ENCODE results near the gene TTLL6.

Gene TTLL6

DNA sequence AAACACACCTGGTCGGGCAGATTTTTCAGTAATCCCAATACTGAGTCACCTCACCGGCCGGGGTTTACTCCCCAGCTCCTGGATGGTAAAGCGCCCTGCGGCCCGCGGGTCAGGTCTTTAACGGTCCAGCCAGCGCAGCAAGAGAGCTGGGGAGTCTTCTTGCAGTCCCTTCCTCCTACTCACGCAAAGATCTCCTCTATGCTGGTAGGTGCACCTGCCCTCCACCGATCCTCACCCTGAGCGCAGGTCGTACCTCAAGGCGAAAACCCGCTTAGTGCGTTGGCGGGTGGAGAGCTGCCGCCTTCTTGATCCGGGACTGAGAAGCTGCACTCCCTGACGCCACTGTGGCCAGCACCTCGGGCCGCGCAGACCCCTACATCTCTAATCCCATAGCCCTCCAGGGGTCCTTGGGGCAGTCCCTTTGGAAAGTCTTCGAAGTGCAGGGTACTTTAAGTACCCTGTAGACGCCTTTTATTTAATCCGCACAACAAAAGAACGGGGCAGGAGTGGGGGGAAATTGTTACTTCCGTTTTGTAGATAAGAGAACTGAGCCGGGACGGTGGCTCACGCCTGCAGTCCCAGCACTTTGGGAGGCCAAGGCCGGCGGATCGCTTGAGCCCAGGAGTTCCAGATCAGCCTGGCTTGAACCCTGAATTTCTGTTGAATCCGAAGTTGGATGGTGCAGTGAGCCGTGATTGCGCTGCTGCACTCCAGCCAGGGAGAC is 78.1 kb downstream of the TTLL6 start:
- DNase-seq (ENCODE audit: low read depth in 2 of 2, low spot score in 1 of 2): no peak

- DNase-seq (ENCODE audit: low read depth in 2 of 2, low spot score in 1 of 2): no peak
Measured at GRCh38 chr17:48738424-48738802, 78.6 kb downstream of the TTLL6 start.

GRCh38 chr17:48737330-48738043 is 79.5 kb downstream of the TTLL6 start:
- no peak for DNase-seq (ENCODE audit: low read depth in 2 of 2, low spot score in 1 of 2)

- DNase-seq (ENCODE audit: low read depth in 2 of 2, low spot score in 1 of 2): no peak
Measured at GRCh38 chr17:48735062-48735351, 82.0 kb downstream of the TTLL6 start.

DNA sequence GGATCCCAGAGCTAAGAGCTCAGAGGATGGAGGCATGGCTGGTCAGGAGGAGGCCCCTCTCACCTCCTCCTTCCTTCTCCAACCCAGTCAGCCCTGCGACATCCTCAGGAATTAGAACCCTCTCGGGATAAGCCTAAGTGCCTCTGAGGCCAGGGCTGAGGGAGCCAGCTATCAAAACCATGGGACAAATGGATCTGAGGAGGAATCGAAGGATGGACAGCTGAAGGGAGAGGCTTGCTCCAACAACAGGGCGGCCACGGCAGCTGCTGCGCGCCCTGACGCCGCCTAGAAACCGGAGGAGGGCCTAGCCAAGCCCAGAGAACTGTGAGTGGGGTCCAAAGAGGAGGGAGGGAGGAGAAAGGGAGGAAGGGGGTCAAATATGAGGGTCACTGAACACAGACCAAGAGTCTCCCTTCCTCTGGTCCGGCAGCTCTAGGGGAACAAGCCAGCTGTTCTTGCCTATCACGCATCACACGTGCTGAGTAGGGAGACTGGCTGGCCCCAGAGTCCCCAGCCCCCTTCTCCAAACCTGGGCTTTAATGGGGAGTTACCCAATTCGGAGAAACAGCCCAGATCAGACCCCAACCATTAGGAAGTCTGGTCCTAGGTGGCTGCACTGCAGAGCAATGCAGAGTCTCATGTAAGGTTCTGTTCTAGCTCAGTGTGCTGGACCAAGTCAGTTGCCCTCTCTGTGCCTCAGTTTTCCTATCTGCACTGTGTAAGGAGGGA is 82.5 kb downstream of the TTLL6 start:
- DNase-seq (ENCODE audit: low read depth in 2 of 2, low spot score in 1 of 2): no peak

GRCh38 chr17:48733632-48734328 is 83.2 kb downstream of the TTLL6 start:
- no peak for DNase-seq (ENCODE audit: low read depth in 2 of 2, low spot score in 1 of 2)

DNA sequence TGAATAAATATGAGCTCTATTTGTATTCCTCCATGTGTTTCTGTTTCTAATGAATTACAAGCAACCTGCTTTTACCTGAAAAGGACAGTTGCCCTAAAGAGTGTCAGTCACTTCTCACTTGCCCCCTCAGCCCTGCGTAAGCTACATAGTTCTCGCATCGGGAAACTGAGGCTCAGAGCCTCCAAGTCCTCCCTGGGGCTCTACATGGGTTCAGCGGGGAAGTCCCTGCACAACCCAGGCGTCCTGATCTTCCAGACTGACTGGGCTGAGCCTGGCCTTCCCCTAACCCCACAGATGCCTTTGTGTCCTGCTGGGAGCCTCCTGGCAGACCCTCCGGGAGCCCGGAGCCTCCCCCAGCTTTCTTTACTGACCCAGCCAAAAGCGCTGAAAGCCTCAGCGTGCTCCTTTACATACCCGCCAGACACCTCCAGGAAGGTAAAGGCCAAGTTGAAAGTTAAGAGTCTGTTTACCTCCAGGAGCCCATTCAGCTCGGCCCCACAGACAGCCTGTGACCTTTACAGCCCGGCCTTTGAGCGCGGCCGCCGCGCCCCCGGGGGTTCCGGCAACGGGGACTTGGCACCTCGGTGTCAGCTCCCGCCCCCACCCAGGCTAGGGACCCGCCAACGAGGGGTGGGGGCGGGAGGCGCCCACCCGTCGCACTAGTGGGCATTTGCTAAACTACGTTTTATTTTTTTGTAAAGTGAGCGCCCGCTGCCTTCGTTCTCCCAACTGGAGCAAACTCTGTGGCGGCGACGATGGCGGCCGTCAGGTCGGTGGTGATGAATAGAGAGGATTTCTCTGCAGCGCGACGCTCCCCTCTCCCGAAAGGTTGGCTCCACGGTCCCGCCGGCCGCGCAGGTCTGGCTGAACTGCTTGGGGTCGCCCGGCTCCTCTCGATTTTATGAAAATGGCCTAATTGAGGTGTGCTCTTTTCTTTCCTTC is 84.1 kb downstream of the TTLL6 start:
- DNase-seq (ENCODE audit: low read depth in 2 of 2, low spot score in 1 of 2): no peak

DNA sequence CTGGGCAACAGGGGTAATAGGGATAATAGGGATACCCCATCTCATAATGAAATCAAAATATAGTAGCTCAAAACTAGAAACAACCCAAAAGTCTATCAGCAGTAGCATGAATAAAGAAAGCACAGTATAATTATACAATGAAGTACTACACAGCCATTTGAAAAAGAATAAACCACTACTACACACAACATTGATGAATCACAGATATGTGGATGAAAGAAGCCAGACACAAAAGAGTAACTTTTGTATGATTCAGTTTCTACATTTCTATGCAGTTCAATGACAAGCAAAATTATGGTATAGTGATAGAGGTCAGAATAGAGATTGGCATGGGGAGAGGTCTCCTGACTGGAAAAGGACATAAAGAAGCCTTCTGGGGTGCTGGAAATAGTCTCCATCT is 85.7 kb downstream of the TTLL6 start:
- DNase-seq (ENCODE audit: low read depth in 2 of 2, low spot score in 1 of 2): no peak

DNA sequence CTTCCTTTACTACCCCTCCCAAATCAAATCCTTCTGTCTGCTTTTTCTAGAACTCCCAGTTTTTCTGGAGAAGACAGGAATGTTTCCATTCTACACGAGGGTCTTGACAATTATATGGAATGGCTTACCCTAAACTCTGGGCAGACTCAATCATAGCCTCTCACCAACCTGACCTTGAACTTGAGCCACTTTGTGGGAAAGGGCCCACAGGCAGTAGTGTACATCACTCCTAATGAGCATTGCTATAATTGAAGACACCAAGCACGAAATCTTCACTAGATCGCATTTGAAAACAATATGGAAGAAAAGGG is 86.8 kb downstream of the TTLL6 start:
- DNase-seq (ENCODE audit: low read depth in 2 of 2, low spot score in 1 of 2): no peak

DNA sequence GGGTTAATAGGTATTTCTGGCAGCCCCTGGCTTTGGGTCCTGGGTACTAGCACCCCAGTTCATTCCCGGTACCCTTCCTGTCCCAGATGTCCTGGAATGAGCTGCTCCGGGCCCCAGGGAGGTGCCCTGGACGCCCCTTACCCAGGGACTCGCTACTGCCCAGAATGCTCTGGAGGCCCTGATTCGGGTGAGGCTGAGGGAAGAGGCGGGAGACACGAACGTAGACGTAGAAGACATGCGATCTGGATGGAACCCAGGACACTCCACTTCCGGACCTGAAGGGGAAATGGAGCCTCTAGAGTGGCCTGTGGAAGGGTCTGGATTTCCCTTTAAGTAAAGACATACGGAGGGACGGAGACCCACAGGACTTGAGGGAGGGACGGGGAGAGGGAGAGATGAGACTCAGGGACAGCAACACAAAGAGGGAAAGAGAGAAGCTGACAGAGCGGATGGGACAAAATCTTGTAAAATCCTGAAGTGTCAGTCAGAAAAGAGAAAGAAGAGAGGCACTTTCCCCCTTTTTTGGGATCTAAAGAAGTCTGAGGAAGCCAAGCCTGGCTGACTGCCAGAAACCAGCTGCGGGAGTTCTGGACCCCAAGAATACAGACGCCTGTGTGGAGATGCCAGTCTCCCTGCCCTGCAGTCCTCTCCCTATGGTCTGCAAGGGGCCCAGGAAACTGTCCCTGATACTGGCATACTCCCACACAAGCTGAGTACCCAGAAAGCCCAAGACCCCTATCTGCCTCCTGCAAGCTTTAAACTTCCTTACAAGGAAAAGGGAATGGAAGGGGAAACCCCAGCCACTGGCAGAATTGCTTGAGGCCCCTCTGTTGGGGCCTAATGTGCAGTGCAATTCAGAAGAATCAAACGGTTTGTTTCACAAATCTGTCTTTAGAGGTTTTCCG is 87.4 kb downstream of the TTLL6 start:
- no peak for DNase-seq (ENCODE audit: low read depth in 2 of 2, low spot score in 1 of 2)

GRCh38 chr17:48728232-48729231 is 88.5 kb downstream of the TTLL6 start, which contains the start of gene HOXB13:
TSS of gene HOXB13 (minus strand) at chr17:48728750. CDS start at chr17:48728593, 157 bp downstream.
- DNase-seq (ENCODE audit: low read depth in 2 of 2, low spot score in 1 of 2): no peak

DNA sequence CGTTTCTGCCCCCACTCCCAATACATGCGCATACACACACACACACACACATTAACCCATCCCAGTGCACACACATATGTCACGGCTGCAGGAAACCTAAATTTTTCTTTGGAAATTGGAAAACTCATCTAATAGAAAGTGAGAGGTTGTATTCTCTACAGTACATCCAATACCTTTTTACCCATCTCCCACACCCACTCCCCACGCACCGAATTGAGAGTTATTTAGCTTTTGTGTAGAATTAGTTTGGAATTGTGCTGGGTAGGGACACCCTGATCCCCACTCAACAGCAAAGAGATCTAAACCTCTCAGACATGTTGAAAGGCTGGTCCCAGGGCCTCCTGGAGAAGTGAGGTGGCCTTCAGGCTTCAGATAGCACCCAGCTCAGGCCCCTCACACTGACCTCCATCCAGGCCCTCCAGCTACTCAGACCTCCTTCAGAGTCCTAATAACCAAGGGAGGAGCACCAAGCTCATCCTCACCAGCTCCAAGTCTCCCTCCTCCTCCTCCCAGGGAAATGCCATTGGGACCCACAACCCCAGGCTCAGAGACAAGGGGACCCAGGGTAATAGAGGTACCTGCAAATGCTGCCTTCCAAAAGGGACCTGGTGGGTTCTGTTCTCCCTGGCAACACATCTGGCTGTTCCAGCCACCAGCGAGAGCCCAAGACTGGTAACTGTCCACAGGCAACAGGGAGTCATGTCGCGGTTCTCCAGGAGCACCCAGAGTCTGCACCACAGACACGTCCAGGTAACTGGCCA is 89.4 kb downstream of the TTLL6 start:
- no peak for DNase-seq (ENCODE audit: low read depth in 2 of 2, low spot score in 1 of 2)

GRCh38 chr17:48726916-48727286 is 90.1 kb downstream of the TTLL6 start:
- DNase-seq (ENCODE audit: low read depth in 2 of 2, low spot score in 1 of 2): no peak

DNA sequence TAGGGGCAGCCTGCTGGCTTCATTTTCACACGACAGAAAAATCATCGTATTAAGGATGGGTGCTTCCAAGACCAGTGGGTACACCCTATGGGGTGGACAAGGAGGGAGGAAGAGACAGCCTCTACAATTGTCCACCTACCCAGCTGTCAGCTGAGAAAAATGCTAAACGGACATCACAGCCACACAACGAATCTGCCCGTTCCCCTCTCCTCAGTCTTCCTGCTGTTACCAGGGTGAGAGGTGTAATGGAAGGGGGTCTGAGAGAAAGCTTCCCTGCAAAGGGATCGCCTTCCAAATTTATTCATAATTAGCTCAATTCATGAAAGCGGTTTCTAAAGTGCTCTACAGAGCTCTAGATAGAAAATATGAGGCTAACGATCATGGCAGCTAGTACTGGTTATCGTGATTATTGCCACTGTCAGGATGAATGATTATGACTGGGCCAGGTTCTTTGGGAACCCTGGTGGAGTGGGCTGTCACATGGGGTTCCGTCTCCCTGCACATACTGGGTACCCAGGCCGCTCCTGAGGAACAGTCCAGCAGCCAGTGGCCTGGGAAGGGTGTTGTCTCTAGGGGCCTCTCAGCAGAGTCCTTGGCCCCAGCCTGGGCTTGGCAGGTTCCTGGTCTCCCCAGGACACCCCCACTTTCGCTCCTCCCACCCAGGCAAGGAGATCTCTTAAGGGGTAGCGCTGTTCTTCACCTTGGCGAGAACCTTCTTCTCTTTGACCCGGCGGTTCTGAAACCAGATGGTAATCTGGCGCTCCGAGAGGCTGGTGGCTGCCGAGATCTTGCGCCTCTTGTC is 90.7 kb downstream of the TTLL6 start:
- no peak for DNase-seq (ENCODE audit: low read depth in 2 of 2, low spot score in 1 of 2)

- no peak for DNase-seq (ENCODE audit: low read depth in 2 of 2, low spot score in 1 of 2)
Measured at GRCh38 chr17:48725288-48726064, 91.6 kb downstream of the TTLL6 start.

DNA sequence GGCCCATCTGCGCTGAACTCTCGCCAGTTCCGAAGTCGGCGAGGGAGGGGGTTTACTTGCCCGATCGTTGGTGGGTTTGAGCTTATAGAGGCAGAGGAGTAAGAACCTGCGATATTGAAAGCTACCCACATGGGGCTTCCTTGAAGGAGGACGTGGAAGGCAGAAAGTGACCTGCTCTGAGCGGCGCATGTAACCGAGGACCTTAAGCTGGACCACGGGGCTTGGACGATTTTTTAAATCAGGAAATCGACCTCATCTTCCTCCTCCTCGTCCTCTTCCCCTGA is 92.1 kb downstream of the TTLL6 start:
- DNase-seq (ENCODE audit: low read depth in 2 of 2, low spot score in 1 of 2): no peak
